ENCODE measurements around the gene RAC2.

RAC2 gene

GRCh38 chr22:37244114-37244921, at the start of gene RAC2:
Gene RAC2, minus strand, starts transcription at chr22:37244269. Its CDS starts 121 bp downstream, at chr22:37244148.
- peak; percentile 97 for DNase-seq

DNA sequence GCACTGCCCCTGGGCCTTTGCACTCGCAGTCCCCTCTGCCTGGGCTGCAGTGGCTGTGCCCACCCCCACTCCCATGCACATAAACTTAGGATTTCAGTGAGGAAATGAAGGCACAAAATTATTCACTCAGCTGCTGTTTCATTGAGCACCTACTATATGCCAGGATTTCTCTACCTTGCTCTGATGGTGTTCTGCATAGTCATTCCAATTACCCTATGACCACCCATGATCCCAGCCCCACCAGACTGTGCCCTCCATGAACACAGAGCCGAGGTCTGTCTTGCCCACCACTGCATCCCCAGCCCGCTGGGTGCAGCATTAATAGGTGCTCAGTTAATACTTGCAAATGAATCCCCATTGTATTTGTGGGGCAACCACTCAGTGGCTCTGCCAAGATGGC, 49.1 kb upstream of the RAC2 start:
- no peak for DNase-seq

DNA sequence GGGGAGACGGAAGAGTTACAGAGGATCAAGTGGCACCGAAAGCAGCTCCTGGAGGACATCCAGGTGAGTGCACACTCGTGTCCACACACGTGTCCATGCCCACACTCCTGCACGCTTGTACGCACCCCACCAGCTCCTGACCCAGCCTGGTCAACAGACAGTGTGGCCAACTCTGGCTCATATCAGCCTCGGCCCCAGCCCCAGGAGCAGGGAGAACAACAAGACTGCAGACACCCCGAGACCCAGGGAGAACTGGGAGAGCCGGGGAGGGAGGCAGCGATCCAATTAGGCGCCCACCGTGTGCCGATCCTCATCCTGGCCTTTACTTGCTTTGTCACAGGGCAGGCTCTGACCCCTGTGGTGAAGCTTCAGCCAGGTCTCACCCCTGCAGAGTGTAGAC, 48.6 kb upstream of the RAC2 start:
- no peak for DNase-seq

- DNase-seq = no peak
These were observed 47.7 kb upstream of the RAC2 start for GRCh38 chr22:37291559-37292298.

DNA sequence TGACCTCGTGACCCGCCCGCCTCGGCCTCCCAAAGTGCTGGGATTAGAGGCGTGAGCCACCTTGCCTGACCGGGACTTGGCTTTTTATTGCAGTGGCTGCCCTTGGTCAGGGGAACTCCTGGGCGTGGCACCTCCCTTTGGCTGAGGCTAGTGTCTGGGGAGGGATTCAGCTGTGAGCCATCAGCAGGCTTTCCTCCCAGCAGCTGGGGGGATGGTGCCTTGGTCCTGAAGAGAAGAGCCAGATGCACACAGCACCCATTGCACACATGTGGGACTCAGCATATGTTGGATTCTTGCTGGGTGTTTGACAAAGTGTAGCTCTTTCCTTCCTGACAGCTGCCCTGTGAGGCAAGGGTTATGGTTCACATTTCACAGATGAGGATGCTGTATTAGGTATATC, 46.7 kb upstream of the RAC2 start:
- no peak for DNase-seq

DNA sequence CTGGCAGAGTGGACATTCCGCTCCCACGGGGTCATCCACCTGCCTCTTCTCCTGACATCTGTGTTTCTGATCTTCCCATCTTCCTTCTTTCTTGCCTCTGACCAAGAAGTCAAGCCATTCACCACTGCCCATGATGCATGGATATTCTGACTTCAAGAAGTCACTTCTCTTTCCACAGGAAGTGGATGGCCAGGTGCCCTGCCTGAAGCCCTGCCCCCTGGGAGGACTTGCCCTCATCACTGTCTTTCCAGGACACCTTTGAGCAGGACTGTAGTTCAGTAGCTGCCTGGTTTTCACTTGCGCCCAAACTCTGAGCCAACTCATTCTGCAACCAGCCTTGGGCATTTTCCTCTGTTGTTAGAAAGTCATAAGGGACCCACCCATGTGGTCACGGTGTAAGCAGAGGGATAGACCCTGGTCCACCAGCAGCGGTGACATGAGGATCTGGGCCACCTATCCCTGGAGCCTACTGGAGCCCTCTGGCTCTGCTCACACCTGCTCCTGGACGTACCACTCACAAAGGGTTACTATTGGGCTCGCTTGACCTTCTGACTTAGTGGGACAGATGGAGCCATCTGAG, 45.2 kb upstream of the RAC2 start:
- no peak for DNase-seq

GRCh38 chr22:37288521-37288920, 44.5 kb upstream of the RAC2 start:
- DNase-seq = no peak

DNA sequence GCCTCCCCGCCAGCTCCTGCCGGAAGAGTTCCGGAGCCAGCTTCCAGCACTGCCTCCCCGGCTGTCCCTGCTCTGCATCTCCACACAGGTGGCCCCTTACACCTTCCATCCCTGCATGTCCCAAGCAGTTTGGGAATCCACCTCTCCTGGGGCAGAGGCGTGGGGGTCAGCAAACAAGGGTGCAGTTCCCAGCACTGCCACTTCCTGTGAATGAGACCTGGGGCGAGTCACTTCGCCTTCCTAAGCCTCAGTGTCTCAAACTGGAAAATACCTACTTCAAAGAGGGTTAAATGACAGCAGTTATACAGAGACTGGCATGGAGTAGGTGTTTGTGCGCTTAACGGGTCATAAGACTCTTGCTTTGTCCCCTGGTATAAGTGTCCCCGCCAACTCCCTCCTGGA, 43.5 kb upstream of the RAC2 start:
- no peak for DNase-seq

DNA sequence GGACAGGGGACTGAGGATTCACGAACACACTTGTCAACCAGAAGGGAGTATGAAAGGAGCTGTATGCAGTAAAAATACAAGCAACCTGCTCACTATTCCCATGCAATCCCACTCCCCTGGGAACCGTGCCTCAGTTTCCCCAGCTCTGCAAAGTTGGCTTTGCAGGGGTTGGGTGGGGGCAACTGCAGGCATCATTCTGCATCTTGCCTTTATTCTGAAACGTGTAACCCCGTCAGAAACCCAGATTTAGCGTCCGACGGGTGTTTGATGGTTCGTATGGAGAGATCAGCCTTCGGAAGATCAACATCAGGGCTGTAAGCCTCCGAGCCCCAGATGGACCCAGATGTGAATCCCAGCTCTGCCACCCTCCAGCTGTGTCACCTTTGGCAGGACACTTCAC, 41.9 kb upstream of the RAC2 start:
- no peak for DNase-seq

DNA sequence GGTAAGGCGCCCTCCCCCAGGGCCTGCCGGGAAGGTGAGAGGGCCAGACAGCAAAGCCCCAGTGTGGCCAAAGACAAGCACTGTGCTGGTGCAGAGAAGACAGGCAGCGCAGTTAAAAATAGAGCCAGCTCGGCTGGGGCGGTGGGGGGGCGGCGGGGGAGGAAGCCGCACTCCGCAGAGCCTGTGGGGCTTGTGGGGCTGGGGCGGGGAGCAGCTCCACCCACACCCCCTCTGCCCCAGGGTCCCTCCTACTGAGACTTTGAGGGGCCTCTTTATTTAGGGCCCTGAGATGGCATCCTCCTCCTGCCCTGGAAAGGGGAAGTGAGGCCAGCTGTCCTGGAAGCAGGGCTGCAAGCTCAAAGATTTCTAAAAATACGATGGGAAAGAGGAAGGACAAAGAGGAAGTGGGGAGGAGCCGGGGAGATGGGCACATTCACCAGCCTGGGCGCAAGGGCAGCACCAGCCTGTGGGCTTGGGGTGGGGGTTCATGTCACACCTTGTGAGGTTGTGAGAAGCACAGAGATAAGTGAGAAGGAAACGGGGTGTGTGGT, 40.8 kb upstream of the RAC2 start:
- peak; percentile 24 for DNase-seq

DNA sequence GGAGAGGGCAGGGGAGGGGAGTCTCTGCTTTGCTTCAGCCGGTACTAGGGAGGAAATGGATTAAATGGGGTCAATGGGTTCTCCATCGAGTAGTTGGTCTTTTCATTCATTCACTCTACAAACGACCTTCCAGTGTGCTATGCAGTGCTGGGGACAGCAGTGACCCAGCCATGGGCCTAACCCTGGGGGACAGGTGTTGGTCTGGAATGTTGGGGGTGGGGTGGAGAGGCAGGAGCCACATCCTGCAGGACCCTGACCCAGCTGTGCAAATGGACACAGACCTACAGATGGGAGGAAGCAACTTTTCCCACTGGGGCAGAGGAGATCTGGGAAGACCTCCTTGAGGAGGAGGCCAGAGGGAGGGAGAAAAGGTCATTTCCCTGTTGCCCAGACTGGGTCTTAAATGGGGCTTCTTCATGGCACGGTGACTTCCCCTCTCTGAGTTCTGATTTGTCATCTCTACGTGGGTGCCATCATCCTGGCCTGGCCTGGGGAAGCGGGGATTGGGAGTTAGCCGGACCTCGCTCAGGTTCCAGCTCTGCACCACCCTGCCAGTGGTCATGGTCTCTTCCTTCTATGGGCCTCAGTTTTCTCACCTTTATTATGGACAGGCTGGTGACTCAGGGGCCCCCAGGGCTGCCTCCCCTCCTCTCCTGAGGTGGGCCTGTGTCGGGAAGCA, 40.2 kb upstream of the RAC2 start:
- no peak for DNase-seq

- DNase-seq = no peak
These were observed 39.4 kb upstream of the RAC2 start for GRCh38 chr22:37283393-37283937.

- peak; percentile 75 for DNase-seq
These were observed 38.3 kb upstream of the RAC2 start, which contains the start of gene CYTH4 for GRCh38 chr22:37282385-37282677. Gene CYTH4, plus strand, starts transcription at chr22:37282508. Its CDS starts 62 bp downstream, at chr22:37282570.

DNA sequence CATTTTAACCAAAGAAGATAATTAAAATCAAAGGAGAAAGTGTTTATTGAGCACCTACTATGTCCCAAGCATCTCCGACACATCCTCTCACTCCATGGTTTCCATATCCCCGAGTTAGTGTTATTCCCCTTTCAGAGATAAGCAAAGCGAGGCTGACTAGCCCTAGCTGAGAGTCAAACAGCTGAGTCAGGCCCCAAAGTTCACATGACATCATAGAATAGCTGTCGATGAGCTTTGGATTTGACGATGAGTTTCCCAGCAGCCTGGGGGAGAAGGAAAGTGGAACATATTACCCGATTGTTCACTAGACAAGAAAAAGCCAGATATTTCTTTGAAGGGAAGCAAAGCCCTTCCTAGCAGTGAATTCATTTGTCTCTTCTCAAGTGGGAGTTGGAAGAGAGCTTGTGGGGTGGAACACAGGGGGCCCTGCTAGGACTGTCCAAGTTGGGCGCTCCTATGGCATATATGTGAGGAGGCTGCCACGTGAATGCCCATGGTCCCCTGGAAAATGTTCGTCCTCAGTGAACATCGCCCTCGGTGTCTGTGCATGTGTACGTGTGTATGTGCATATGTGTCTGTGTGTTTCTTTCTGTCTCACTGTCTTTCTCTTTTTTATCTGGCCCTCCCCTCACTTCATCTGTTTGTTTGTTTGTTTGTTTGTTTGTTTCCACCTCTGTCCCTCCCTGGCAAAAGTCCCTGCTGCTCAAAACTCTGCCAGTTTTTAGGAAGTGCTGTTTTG, 37.7 kb upstream of the RAC2 start:
- no peak for DNase-seq

GRCh38 chr22:37281195-37281594, 37.1 kb upstream of the RAC2 start:
- DNase-seq = no peak

DNA sequence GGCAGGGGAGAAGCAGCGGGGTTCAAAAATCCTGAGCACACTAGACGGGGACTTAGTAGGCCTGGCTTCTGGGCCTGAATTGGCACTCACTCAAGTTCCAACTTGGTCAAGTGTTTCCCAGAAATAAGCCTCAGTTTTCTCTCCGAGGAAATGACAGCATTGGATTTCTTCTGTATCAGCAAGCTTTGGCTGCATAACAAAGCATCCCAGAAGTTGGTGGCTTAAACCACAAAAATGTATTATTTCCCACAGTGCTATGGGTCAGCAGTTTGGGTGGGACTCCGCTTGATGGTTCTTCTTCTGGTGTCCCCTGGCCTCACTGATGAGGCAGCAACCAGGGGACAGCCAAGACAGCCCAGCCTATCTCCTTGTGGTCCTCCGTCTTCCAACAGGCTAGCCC, 36.6 kb upstream of the RAC2 start:
- no peak for DNase-seq

GRCh38 chr22:37279331-37280181, 35.5 kb upstream of the RAC2 start:
- no peak for DNase-seq

DNA sequence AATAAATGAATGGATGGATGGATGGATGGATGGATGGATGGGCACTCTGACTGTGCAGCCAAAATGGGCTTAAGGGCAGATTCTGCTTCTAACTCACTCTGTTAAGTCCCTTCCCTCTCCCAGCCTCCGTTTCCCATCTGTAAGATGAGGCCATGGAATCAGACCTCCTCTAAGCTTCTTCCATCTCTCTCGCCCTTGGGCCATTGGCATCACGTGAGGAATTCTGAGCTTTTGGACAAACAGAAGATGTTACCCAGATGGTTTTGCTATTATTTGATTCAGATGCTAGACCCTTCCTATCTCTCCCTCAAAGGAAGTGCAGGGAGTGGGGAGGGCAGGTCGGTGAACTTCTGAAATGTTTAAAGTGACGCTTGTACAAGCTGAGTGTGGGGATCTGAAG, 34.2 kb upstream of the RAC2 start:
- DNase-seq = no peak

- no peak for DNase-seq
These were observed 33.3 kb upstream of the RAC2 start for GRCh38 chr22:37277384-37277783.

- DNase-seq = no peak
These were observed 32.7 kb upstream of the RAC2 start for GRCh38 chr22:37276776-37277175.

DNA sequence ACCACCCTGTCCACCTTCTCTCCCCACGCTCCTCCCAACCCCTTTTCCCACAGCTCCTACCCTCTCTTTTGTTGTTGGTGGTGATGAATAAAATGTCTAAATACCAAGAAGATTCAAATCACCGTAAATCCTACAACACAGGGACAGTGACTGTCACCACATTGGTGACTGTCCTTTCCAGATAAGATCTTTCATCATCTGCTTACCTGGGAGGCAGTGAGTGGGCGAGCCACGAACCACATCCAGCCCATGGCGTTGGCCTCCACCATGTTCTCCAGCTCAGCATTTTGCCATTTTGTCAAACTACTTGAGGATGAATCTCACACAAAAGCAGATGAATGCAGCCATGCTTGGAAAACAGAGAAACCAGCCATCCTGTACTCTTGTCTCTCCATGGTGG, 31.6 kb upstream of the RAC2 start:
- peak; percentile 74 for DNase-seq
